SK-N-SH treated with all-trans-retinoic acid at 6 μM for 48 hours (cell line): ENCODE data around the gene SYK.

Experiments used
- ATAC-seq: fragments of 200-7000 bp; cut with Tn5 transposase; 3 replicates; pipeline ENCODE4 v1.9.1; 2020; ENCODE audit warnings: mild to moderate bottlenecking, moderate library complexity
- ARNTL ChIP-seq: fragments of 450-650 bp; formaldehyde crosslinking; IDR thresholded peaks from 2 replicates; pipeline ENCODE4 v1.5.0; 2020; ENCODE audit warnings: low read depth, mild to moderate bottlenecking, moderate library complexity, borderline replicate concordance
- CREB5 ChIP-seq: fragments of 250-450 bp; sonication (Bioruptor Pico); IDR thresholded peaks from 2 replicates; pipeline ENCODE4 v1.5.1; 2020; ENCODE audit warnings: low read depth, mild to moderate bottlenecking, moderate library complexity
- CSDC2 ChIP-seq: fragments of 250-450 bp; sonication (Bioruptor Pico); IDR thresholded peaks from 2 replicates; pipeline ENCODE4 v1.5.0; 2020; ENCODE audit warnings: mild to moderate bottlenecking, moderate library complexity
- GLIS3 ChIP-seq: fragments of 250-450 bp; sonication (Bioruptor Pico); IDR thresholded peaks from 2 replicates; pipeline ENCODE4 v1.5.0; 2020; ENCODE audit warnings: mild to moderate bottlenecking, moderate library complexity
- ISL1 ChIP-seq: fragments of 250-450 bp; sonication (Bioruptor Pico); IDR thresholded peaks from 2 replicates; pipeline ENCODE4 v2.1.2; 2022; ENCODE audit warnings: mild to moderate bottlenecking, moderate library complexity
- OSR1 ChIP-seq: fragments of 250-450 bp; sonication (Bioruptor Pico); IDR thresholded peaks from 2 replicates; pipeline ENCODE4 v1.8.0; 2022; ENCODE audit warnings: moderate library complexity, mild to moderate bottlenecking, inconsistent platforms
- PATZ1 ChIP-seq: fragments of 250-450 bp; sonication (Bioruptor Pico); IDR thresholded peaks from 2 replicates; pipeline ENCODE4 v1.8.0; 2020; ENCODE audit warnings: mild to moderate bottlenecking, moderate library complexity, borderline replicate concordance
- POU6F1 ChIP-seq: fragments of 250-450 bp; sonication (Bioruptor Pico); IDR thresholded peaks from 2 replicates; pipeline ENCODE4 v1.8.0; 2021; ENCODE audit warnings: low read depth, mild to moderate bottlenecking, moderate library complexity, borderline replicate concordance
- PPARA ChIP-seq: fragments of 250-450 bp; sonication (Bioruptor Pico); IDR thresholded peaks from 2 replicates; pipeline ENCODE4 v1.5.0; 2020; ENCODE audit warnings: mild to moderate bottlenecking, borderline replicate concordance
- RARB ChIP-seq: fragments of 250-450 bp; sonication (Bioruptor Pico); IDR thresholded peaks from 2 replicates; pipeline ENCODE4 v1.8.0; 2021; ENCODE audit warnings: mild to moderate bottlenecking, moderate library complexity
- SNAI2 ChIP-seq: fragments of 250-450 bp; sonication (Bioruptor Pico); IDR thresholded peaks from 2 replicates; pipeline ENCODE4 v1.5.0; 2020; ENCODE audit warnings: mild to moderate bottlenecking, moderate library complexity
- TCF4 ChIP-seq: fragments of 250-450 bp; sonication (Bioruptor Pico); IDR thresholded peaks from 2 replicates; pipeline ENCODE4 v1.8.0; 2021; ENCODE audit warnings: mild to moderate bottlenecking, moderate library complexity, borderline replicate concordance
- TOX ChIP-seq: fragments of 250-450 bp; sonication (Bioruptor Pico); IDR thresholded peaks from 2 replicates; pipeline ENCODE4 v1.8.0; 2021; ENCODE audit warnings: mild to moderate bottlenecking, moderate library complexity, borderline replicate concordance
- ZC3H10 ChIP-seq: fragments of 250-450 bp; sonication (Bioruptor Pico); IDR thresholded peaks from 2 replicates; pipeline ENCODE4 v1.5.1; 2021; ENCODE audit warnings: mild to moderate bottlenecking, moderate library complexity
- ZFP3 ChIP-seq: fragments of 250-450 bp; sonication (Bioruptor Pico); IDR thresholded peaks from 2 replicates; pipeline ENCODE4 v1.5.0; 2020; ENCODE audit warnings: mild to moderate bottlenecking, moderate library complexity
- ZNF565 ChIP-seq: fragments of 450-650 bp; formaldehyde crosslinking; conservative IDR thresholded peaks from 2 replicates; pipeline ENCODE4 v1.5.0; 2020; ENCODE audit warnings: low read depth, mild to moderate bottlenecking, moderate library complexity
- ZNF70 ChIP-seq: fragments of 450-650 bp; formaldehyde crosslinking; IDR thresholded peaks from 2 replicates; pipeline ENCODE4 v1.5.0; 2020; ENCODE audit warnings: mild to moderate bottlenecking, moderate library complexity
- ZNF8 ChIP-seq: fragments of 450-650 bp; formaldehyde crosslinking; IDR thresholded peaks from 2 replicates; pipeline ENCODE4 v1.5.0; 2020; ENCODE audit warnings: mild to moderate bottlenecking, moderate library complexity
- TF ChIP-seq, protein P1 (sequence below): fragments of 250-450 bp; sonication (Bioruptor Pico); IDR thresholded peaks from 2 replicates; pipeline ENCODE4 v1.5.1; 2021; ENCODE audit warnings: mild to moderate bottlenecking, moderate library complexity
- TF ChIP-seq, protein P2 (sequence below): fragments of 250-450 bp; sonication (Bioruptor Pico); IDR thresholded peaks from 2 replicates; pipeline ENCODE4 v1.5.0; 2020; ENCODE audit warnings: mild to moderate bottlenecking, moderate library complexity

SYK gene

GRCh38 chr9:90888941-90889340, 87.3 kb downstream of the SYK start:
- TF ChIP-seq TOX (CRISPR knock-in tag) (no peak), ZNF565 (no peak), ZNF70 (CRISPR knock-in tag) (no peak), ZFP3 (CRISPR knock-in tag) (no peak), SNAI2 (CRISPR knock-in tag) (no peak), CREB5 (no peak), ARNTL (CRISPR knock-in tag) (no peak), CSDC2 (no peak), OSR1 (CRISPR knock-in tag) (no peak), PATZ1 (no peak), PPARA (CRISPR knock-in tag) (no peak), RARB (CRISPR knock-in tag) (no peak), ZC3H10 (CRISPR knock-in tag) (no peak), POU6F1 (CRISPR knock-in tag) (no peak), ZNF8 (CRISPR knock-in tag) (no peak), GLIS3 (CRISPR knock-in tag) (no peak), TCF4 (CRISPR knock-in tag) (no peak)
- TF ChIP-seq, protein P1, sequence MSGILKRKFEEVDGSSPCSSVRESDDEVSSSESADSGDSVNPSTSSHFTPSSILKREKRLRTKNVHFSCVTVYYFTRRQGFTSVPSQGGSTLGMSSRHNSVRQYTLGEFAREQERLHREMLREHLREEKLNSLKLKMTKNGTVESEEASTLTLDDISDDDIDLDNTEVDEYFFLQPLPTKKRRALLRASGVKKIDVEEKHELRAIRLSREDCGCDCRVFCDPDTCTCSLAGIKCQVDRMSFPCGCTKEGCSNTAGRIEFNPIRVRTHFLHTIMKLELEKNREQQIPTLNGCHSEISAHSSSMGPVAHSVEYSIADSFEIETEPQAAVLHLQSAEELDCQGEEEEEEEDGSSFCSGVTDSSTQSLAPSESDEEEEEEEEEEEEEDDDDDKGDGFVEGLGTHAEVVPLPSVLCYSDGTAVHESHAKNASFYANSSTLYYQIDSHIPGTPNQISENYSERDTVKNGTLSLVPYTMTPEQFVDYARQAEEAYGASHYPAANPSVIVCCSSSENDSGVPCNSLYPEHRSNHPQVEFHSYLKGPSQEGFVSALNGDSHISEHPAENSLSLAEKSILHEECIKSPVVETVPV: no peak
- TF ChIP-seq, protein P2, sequence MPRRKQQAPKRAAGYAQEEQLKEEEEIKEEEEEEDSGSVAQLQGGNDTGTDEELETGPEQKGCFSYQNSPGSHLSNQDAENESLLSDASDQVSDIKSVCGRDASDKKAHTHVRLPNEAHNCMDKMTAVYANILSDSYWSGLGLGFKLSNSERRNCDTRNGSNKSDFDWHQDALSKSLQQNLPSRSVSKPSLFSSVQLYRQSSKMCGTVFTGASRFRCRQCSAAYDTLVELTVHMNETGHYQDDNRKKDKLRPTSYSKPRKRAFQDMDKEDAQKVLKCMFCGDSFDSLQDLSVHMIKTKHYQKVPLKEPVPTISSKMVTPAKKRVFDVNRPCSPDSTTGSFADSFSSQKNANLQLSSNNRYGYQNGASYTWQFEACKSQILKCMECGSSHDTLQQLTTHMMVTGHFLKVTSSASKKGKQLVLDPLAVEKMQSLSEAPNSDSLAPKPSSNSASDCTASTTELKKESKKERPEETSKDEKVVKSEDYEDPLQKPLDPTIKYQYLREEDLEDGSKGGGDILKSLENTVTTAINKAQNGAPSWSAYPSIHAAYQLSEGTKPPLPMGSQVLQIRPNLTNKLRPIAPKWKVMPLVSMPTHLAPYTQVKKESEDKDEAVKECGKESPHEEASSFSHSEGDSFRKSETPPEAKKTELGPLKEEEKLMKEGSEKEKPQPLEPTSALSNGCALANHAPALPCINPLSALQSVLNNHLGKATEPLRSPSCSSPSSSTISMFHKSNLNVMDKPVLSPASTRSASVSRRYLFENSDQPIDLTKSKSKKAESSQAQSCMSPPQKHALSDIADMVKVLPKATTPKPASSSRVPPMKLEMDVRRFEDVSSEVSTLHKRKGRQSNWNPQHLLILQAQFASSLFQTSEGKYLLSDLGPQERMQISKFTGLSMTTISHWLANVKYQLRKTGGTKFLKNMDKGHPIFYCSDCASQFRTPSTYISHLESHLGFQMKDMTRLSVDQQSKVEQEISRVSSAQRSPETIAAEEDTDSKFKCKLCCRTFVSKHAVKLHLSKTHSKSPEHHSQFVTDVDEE (CRISPR knock-in tag): no peak
- no peak for ATAC-seq

- TF ChIP-seq CREB5: no peak
- TF ChIP-seq ISL1 (CRISPR knock-in tag): no peak
- no peak for TF ChIP-seq ZNF70 (CRISPR knock-in tag)
- no peak for TF ChIP-seq ZFP3 (CRISPR knock-in tag)
- TF ChIP-seq, protein P2 (CRISPR knock-in tag): no peak
- TF ChIP-seq POU6F1 (CRISPR knock-in tag): no peak
- no peak for TF ChIP-seq OSR1 (CRISPR knock-in tag)
- no peak for TF ChIP-seq ZNF565
- no peak for ATAC-seq
Observed at GRCh38 chr9:90890146-90890810, 88.7 kb downstream of the SYK start.
